HFF-Myc (cell line): ENCODE measurements around the gene OR2A2.
A peak's percentile ranks its signal among the peaks of the same experiment; 100 is the strongest.

Experiments
- DNase-seq: peaks from one replicate; pipeline ENCODE4 v3.0.0-alpha.2; 2011; ENCODE audit warnings: low read depth; ENCODE audit errors: extremely low read depth
- H3K4me3 ChIP-seq: replicated peaks from 2 replicates; pipeline ENCODE4 v1.5.1; 2011; ENCODE audit warnings: low read depth, mild to moderate bottlenecking, control low read depth, low read length
- TF ChIP-seq, protein P1 (sequence below): IDR thresholded peaks from 2 replicates; pipeline ENCODE4 v1.5.1; 2012; ENCODE audit warnings: mild to moderate bottlenecking, low read depth, low read length, control low read depth; ENCODE audit errors: missing control alignments

The OR2A2 gene, protein sequence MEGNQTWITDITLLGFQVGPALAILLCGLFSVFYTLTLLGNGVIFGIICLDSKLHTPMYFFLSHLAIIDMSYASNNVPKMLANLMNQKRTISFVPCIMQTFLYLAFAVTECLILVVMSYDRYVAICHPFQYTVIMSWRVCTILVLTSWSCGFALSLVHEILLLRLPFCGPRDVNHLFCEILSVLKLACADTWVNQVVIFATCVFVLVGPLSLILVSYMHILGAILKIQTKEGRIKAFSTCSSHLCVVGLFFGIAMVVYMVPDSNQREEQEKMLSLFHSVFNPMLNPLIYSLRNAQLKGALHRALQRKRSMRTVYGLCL

DNA sequence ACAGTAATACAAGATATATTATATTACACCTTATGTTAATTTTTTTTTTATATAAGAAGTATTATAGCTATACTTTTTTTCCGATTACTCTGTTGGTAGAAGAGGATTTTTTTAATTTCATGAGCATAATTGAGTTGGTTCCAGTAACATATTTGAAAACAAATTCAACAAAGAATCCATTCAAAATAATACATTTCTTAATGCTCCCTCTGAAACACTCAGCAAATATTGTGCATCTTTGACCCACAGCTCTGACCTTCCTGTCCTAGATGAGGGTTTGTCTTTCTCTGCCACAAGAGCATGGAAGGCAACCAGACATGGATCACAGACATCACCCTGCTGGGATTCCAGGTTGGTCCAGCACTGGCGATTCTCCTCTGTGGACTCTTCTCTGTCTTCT is at the start of gene OR2A2:
Gene OR2A2, plus strand, starts transcription at position 301 of the 400 bp plus-strand sequence. Its CDS starts 0 bp downstream, at position 301.
- TF ChIP-seq, protein P1, sequence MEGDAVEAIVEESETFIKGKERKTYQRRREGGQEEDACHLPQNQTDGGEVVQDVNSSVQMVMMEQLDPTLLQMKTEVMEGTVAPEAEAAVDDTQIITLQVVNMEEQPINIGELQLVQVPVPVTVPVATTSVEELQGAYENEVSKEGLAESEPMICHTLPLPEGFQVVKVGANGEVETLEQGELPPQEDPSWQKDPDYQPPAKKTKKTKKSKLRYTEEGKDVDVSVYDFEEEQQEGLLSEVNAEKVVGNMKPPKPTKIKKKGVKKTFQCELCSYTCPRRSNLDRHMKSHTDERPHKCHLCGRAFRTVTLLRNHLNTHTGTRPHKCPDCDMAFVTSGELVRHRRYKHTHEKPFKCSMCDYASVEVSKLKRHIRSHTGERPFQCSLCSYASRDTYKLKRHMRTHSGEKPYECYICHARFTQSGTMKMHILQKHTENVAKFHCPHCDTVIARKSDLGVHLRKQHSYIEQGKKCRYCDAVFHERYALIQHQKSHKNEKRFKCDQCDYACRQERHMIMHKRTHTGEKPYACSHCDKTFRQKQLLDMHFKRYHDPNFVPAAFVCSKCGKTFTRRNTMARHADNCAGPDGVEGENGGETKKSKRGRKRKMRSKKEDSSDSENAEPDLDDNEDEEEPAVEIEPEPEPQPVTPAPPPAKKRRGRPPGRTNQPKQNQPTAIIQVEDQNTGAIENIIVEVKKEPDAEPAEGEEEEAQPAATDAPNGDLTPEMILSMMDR = no peak
- no peak for DNase-seq
- H3K4me3 ChIP-seq = no peak within 1 kb of the TSS

DNA sequence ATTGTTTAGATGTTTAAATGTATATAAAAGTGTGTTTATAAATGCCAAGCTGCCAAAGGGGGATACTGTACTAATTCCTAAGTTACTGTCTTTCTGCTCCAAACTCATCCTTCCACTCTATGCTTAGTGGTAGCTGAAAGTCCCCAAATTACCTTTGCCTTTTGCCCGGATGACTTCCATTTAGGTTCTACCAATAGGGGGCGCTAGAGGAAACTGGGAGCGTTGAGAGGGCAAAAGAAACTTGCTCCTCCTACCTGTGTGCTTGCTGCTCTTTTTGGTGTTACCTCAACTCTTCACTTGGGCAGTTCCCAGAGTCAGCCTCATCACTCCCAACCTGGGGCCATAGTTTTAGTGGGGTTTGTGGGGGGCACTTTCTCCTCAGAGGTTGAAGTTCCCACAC is 45.7 kb upstream of the OR2A2 start:
- no peak for DNase-seq
- TF ChIP-seq, protein P1 = peak; percentile 41
- H3K4me3 ChIP-seq = no peak overlapping the region

DNA sequence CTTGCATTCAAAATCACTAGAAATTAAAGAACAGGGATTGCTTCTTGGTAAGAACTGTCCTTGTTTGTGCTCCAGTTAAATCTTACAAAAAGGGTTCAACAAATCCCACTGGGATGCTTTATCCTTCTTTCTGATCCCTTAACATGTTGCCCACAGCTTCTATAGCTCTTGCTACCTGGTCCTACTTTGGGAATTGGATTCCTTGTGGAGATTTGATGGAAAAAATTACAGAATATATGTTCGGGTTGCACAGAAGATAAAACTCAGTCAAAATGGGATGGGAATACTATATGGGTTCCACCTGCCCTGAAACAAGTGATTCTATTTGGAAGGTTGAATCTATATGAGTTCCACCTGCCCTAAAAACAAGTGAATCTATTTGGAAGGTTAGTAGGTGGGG is 39.9 kb upstream of the OR2A2 start, which contains the start of gene OR2A25:
Gene OR2A25, plus strand, starts transcription at position 301 of the 400 bp plus-strand sequence. CDS start 4,409 bp downstream, outside the sequence.
- H3K4me3 ChIP-seq = no peak within 1 kb of the TSS

DNA sequence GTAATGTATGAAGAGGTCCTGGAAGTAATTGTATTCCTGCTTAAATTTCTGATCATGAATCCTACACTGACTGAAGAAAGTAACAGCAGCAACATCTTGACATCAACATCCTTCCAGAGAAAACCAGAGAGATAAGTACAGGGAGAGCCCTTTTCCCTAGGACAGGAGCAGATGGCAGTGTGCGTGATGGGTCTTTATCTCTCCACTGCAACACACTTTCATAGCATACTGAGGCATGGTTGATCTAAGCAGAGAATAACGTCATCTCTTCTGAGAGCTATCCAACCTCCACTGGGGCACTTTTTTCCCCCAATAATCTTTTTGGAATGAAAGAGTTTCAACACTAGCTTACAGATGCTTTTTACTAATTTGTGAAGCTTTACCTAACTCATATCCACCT is 39.4 kb upstream of the OR2A2 start:
- no peak overlapping the region for H3K4me3 ChIP-seq
- TF ChIP-seq, protein P1 = no peak
- DNase-seq = no peak

More for the DNA sequence above, 39.9 kb upstream of the OR2A2 start, which contains the start of gene OR2A25:
- TF ChIP-seq, protein P1 = no peak
- no peak for DNase-seq

DNA sequence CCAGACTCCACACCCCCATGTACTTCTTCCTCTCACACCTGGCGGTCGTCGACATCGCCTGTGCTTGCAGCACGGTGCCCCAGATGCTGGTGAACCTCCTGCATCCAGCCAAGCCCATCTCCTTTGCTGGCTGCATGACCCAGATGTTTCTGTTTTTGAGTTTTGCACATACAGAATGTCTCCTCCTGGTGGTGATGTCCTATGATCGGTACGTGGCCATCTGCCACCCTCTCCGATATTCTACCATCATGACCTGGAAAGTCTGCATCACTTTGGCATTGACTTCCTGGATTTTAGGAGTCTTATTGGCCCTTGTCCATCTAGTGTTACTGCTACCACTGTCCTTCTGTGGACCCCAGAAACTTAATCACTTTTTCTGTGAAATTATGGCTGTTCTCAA is 35.0 kb upstream of the OR2A2 start:
- TF ChIP-seq, protein P1 = no peak
- H3K4me3 ChIP-seq = no peak overlapping the region
- no peak for DNase-seq

DNA sequence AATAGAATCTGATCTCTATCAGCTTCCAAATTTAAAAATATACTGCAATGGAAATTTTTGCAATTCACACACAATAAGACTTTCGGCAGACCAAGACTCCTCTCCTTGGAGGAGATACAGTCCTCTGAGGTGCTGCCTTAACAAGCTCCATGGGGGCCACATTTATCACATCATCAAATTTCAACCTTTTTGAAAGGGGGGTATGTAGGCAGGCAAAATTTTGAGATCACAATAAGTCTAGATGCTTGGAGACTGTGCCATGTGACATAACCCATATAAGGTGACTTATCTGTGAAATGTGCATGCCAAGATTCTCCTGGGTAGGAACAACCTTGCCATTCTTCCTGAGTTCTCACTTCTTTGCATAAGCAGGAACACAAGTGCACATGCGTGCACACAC is 23.4 kb upstream of the OR2A2 start, which contains the start of gene OR2A12:
Gene OR2A12, plus strand, starts transcription at position 301 of the 400 bp plus-strand sequence. CDS start 8,830 bp downstream, outside the sequence.
- DNase-seq = no peak
- TF ChIP-seq, protein P1 = no peak
- H3K4me3 ChIP-seq = no peak within 1 kb of the TSS
